Skeletal muscle cell (primary cell): Measurements from ENCODE around the gene JARID2.

Experiments used
- DNase-seq: peaks from one replicate; pipeline ENCODE4 v3.0.0-alpha.2; 2010; ENCODE audit warnings: low read depth
- H3K4me3 ChIP-seq: 2 replicates; pipeline ENCODE4 v1.5.1; 2011; ENCODE audit warnings: low read depth, mild to moderate bottlenecking, control low read depth, low read length, moderate library complexity

JARID2 gene

DNA sequence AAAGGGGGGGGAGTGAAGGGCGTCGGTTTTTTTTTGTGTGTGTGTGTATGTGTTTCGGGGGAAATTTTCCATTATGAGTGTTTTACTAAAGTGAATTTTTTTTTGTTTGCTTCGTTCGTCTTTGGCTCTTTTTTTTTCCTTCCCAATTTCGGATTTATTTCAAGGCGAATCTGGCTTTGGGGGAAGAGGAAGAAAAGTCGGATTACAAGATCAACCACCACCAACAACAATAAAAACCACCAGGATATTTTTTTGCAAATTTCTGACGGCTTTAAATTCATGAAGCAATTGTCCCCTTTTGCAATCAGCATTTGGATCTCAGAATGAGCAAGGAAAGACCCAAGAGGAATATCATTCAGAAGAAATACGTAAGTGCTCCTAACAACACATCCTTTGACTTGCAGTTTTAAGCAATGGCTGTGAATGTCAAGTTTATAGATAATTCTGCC, 372 bp downstream of the JARID2 start:
- DNase-seq, result no peak
- peak overlapping the region; percentile 78 for H3K4me3 ChIP-seq

DNA sequence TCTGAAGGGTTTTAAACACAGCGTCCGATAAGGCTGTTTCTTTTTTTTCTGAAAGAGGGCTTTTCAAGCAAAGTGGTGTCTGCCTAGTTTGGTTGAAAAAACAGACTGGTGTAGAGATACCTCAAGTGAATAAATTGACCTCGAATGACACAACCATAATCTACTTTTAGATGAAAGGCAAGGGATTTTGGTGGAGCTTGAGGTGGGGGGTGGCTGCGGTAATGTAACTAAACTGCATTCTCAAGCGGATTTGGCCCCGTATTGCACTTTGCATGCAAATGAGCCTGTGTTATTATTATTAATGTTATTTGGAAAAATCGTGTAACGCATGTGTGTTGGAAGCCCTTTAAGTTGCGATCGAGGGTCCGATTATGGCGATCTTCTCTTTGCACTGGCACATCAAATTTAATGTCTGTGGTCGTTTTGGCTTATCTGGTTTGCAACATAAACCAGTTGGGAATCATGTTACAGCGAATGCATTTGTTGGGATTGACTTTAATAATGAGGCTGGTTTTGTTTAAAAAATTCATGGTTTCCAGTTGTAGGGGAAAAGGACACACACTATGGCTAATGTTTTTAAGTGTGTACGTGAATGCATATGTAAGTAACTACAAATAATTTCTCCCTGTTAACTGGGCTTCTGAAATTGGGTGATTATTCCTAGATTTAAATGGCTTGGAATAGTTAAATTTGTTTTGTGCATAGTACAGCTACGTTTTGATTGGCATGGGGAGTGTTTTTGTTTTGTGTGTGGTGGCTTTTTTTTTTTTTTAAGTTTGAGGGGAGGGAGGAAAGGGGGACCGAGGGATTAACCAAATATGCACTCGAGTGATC, 1.0 kb downstream of the JARID2 start:
- H3K4me3 ChIP-seq, result peak overlapping the region; percentile 78
- DNase-seq, result no peak

DNA sequence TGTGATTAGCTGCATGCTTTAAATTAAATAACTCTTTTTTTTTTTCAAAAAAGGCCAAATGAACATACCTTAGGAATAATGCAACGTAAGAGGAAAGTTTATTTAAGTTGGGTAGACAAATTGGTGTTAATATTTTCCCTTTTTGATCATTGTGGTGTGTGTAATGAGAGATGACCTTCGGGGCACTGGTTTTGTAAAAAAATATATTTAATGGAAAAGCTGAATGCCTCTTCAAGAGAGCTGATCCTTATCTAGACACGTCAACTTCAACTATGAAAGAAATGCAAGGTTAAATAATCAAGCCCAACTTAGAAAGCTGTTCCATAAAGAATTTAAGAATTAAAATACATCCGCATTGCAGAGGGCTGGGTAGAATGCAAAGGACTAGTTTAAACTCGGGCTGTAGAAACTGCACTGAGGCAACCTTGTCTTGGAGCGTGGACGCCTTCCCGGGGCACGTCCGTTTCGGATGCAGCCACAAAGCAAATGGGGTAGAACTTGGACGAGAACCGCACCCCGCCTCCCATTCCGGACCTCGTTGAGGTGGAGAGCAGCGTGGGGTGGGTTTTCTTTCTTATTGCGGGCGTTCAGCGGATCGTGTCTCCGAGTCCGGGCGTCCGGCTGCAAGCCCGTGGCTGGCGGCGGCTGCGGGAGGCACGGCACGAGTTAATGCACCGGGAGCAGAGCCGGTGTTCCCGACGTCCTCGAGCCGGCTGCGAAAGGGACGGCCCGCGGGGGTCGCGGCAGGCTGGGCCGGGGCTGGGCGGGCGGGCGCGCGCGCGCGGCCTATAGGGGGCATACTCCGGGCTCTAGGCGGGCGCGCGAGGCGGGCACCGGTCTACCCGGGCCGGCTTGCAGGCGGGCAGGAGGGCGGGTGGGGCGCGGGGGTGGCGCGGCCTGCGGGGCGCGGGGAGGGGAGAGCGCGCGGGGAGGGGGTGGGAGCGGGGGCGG, 1.9 kb downstream of the JARID2 start:
- DNase-seq, result no peak

DNA sequence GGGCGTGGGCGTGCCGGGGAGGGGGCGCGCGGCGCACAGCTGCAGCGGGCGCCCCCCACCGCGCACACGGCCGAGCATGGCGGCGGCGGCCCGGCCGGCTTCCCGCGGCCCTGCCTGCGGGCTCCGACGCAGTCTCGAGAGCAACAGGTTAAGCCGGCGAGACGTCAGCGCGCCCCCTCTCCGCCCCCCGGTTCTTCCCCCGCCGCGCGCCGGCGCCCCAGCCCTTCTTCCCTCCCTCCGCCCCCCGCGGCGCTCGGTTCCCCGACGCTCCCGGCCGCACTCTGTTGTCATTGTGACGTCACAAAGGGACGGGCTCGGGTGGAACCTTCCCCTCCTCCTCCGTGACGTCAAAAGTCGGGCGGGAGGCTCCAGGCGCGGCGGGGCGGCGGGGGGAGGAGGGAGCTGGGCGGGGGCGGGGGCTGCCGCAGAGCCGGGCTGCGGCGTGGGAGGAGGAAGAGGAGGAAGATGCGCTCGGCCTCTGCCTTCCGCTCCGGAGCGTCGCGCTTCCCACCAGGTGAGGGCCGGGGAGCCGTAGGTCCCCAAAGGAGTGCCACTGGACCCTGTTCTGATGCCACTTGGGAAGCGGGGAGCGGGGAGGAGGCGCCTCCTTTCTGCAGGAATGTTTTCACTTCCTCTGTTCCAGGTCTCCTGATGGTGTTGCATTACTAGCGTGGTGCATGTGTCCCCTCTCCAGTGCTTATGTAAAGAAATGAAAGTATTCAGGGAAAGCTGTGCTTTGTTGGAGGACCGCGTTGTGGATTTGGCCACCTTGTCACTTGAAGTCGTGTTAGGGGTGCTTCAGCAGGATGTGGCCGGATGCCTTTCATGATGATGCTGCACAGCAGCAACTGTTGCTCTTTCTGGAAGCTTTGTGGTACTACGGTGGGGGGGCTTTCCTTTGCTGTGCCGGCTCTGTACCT, 2.8 kb downstream of the JARID2 start:
- DNase-seq, result peak; percentile 93

More for the DNA sequence above, 1.9 kb downstream of the JARID2 start:
- H3K4me3 ChIP-seq, result peak overlapping the region; percentile 78

DNA sequence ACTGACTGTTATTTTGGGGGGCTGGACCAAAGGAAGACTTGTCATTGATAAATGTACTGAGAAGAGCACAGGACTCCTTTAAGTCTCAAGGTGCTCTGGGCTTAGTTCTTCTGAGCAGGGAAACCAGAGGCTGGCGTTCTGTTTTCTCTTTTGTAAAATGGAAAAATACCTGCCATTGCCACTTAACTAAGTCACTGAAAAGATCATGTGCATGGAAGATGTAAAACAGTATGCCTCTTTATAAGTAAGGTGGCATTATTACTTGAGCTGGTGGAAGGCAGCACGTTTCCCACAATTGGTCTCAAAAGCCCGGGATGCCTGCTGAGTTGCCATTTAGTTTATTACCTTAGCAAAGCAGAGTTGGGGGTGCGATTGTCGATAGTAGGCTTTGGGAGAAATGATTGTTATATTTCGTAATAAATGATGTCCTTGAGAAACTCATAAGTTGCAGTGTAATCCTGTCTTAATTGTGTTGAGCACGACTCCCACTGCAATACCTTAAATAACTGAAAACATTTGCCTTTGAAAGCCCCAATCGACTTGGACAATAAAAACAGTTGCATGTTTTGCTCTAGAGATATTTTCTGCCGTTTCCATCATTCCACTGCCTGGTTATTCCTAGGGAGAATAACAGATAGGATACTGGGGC, 3.6 kb downstream of the JARID2 start:
- H3K4me3 ChIP-seq, result peak overlapping the region; percentile 65
- DNase-seq, result no peak

More for the DNA sequence above, 2.8 kb downstream of the JARID2 start:
- peak overlapping the region; percentile 65 for H3K4me3 ChIP-seq

DNA sequence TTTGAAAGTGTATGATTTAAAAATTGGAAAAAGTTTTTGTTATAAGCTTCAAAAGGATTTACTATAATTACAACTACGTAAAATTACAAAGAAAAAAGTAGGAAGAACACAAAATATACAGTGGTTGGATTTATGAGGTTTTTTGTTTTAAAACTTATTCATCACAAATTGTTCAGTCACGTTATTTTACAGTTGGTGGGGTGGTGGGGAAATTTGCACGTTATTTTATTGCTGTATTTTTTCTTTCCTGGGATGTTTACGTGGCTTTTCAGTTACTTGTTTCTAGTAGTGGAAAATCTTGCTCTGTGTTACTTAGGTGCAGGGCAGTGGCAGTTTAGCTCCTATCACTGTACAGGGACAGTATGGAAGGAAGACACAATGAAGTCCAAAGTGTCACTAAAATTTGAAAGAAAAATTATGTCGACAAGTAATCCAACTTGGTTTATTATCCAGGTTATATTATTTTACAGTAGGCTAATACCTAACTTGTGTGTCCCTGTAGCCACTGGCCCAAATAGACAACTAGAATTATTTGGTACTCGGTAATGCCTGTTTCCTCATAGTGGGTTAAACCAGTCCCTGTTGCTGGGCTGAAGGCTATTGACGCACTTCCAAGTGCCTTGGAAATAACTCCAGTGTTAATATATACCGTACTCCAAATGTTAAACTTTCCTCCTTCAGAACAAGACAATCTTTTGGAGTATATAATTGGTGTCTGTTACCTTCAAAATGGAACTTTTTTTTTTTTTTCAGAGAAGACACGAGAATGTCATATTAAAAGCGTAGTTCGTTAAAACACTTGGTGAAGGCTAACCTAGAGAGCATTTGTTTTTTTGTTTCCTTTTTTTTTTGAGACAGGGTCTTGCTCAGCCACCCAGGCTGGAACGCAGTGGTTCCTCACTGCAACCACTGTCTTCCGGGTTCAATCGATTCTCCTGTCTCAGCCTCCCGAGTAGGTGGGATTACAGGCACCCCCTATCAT, 4.6 kb downstream of the JARID2 start:
- no peak overlapping the region for H3K4me3 ChIP-seq
- DNase-seq, result no peak

DNA sequence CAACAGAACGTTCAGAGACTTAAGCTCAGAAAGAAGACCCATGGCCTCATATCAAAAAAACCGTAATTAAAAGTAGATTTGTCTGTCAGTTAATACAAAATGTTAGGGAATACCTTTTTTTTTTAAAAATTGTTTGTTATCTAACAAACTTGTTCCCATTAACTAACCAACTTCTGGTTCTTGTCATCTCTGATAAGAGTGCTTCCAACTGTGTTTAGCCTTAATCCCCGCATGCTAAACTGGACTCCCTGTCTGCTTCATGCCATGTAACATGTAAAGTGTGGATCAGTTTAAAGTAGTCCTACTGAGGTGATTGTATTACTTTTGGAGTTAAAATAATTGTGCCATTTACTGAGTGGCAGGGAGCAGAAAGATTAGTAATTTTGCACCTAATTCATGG, 6.3 kb downstream of the JARID2 start:
- DNase-seq, result no peak
- no peak overlapping the region for H3K4me3 ChIP-seq

DNA sequence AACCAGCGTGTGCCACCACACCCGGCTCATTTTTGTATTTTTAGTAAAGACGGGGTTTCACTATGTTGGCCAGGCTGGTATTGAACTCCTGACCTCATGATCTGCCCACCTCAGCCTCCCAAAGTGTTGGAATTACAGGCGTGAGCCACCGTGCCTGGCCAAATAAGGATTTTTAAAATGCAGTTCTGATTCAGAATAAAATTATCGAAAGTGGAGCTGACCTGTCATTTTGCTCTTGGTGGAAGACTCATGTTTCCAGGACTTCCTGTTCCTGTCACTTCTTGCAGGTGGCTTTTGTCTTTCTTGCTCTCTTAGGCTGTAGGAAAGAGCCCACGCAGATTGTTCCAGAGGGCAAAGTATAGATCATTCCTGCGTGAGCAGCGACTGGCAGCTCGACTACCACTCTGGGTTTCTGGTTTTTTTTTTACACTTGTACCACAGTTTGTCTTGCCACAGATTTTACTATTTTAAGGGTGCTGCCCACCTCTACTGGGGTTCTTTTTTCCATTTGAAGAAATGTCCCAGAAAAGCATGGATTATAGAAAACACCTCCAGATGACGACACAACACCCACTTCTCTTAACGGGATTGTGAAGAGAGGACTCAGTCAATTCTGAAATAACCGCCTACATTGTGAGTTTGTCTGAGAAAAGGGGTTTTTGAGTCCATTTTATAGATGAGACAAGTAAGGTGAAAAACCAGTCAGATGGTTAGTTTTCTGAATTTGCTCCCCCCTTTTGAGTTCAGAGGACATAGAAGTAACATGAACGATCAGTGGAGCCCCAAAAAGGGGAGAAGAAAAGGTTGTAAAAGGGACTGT, 7.5 kb downstream of the JARID2 start:
- no peak overlapping the region for H3K4me3 ChIP-seq
- DNase-seq, result no peak

DNA sequence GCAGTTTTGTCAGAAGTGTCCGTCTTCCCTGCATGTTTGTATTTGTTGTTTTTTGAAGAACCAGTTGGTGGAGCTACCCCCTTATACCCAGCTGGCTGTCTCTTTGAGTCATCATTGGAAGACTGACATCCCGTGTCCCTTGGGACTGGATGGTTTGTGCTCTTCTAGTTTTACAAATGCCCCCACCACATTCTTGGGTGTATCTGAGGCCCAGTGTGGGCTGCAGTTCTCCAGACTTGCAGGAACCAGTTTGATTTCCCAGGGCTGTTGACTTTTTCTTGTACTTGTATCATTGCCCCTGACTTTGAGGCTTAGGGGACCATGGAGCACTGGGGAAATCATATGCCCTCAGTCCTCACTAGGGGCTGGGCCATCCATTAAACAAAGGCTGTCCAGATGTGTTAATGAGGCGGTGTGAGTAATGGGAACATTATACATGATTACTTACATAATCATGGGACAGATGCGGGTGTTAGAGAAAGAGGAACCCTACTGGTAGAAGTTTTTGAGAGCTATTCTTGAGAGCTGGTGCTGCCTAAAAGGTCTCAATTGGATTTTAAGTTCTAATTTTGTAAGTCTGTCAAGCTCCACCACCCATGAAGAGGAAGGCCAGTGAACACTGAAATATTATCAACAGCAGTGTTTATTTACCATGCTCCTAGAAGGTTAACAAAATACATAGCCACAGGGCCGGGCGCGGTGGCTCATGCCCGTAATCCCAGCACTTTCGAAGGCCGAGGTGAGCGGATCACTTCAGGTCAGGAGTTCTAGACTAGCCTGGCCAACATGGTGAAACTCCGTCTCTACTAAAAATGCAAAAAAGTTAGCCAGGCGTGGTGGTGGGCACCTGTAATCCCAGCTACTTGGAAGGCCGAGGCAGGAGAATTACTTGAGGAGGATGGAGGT, 8.5 kb downstream of the JARID2 start:
- DNase-seq, result no peak
- H3K4me3 ChIP-seq, result no peak overlapping the region

DNA sequence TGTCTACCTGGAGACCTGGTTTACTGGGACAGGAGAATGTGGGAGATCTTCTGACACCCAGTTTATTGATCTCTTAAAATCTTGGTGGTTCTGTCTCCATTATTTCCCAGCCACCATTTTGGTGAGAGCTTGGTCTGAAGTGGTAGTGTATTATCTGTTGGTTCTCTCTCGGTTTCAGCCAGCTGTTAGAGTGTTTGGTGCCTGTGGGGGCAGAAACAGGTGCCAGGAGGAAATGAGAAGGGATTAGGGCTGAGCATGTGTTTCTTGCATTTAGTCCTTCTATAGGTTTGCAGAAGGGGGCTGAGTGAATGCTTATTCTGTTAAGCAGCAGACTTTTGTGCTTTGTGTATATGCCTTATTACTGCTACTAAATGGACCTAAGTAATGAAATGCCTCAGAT, 9.6 kb downstream of the JARID2 start:
- no peak overlapping the region for H3K4me3 ChIP-seq
- DNase-seq, result no peak

DNA sequence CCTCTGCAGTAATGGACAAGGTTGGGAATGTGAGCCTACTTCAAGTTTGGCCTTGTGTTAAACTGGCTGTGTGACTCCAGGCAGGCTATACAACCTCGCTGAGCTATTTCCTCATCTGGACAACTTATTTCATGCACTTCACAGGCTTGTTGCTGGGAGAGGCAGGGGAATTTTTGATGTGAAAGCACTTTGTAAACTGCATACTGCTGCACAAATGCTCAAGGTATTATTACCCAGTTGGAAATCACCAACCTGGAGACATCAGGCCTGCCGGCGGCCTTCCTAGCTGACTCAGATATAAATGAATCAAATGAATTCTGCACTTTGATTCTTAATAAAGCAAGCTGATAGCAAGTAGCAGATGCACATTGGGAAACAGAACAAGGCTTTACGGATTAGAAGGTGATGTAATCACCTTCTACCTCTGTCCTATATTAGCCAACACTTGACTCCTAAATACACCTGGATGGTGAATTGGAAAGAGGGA, 10.1 kb downstream of the JARID2 start:
- H3K4me3 ChIP-seq, result no peak overlapping the region

DNA sequence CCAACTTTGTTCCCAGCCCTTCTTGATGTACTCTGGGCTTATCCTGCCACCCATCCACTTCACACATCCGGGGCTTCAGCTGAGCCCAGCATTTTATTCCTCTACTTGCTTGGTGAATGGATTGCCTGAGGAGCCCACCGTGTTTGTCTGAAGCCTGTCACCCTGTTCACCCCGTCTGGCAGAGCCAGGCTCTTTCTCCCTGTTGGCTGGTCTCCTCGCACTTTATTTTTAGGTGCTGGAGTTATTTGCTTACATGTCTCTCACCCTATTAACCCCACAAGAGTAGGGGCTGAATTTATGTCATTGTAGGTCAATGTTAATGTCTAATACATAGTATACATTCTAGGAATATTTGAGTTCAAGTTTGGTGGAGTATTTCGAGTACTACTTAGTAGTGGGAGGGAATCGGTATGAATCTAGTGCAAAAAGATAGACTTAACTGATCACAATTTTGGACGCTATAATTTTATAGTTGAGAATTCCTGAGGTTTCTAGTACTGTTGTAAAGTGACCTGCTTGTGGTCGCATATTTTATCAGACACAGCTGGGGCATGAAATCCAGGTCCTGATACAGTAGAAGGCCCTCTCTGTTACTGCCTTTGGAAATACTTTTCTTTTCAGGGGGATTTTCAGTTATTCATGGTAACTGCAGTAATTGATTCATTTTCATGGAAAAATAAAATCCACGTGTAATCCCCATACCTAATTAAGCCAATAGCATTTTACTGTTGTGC, 10.8 kb downstream of the JARID2 start:
- DNase-seq, result no peak

More for the DNA sequence above, 10.1 kb downstream of the JARID2 start:
- DNase-seq, result no peak

DNA sequence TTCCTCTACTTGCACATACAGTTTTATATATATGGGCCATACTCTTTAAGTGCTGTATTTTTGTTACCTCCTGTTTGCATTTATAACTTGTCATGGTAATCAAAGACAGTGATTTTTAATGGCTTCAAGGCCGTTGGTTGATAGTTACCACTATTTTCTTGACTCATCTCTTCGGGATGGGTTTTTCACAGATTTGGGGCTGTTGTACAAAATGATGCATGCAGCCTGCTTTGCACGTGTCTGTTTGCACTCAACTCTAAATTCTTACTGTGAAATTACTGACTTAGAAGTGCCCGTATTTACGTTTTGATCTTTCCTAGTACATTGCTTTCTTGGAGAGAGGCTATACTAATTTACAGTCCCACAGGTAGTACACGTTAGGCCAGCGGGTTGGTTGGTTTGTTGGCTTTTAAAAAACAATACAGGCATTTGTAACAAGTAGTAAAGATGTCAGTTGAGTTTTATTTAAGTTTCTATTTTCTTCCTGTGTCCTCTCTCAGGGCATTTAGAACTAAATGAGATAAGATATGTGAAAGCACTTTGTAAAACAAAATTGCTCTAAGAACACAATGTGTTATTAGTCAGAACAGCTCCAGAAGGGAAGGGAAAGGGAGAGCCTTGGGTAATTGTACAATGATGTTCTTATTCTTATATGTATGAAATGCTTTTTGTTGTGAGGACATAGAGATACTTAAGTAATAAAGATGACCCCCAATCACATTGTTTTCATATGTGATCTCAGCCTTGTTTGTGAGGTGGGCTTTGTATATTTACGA, 11.7 kb downstream of the JARID2 start:
- H3K4me3 ChIP-seq, result no peak overlapping the region
- no peak for DNase-seq

More for the DNA sequence above, 10.8 kb downstream of the JARID2 start:
- no peak overlapping the region for H3K4me3 ChIP-seq

DNA sequence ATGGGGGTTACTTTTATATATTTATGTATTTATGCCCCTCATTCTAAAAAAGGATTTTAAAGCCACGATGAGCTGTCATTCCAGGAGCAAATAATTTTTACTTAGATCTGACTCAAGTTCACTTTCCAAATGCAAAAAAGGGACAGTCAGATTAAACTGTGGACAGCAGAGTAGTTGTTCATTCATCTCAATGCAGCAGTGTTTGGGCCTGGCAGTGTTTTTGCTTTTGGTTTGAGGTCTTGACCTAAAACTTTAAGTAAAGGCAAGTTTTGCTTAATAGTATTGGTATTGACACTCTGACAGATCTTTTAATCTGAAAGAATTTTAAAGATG, 13.9 kb downstream of the JARID2 start:
- no peak for DNase-seq
- H3K4me3 ChIP-seq, result no peak overlapping the region
